Prostate gland (tissue), 2 donors: ENCODE results near the gene KRTAP6-2. TPM values are rescaled to one million over a fixed set of nuclear protein-coding genes. Genes with fewer than 3 reads are reported as not detected.

Experiments
- DNase-seq: peaks from one replicate; pipeline ENCODE4 v3.0.0-alpha.2; 2019; ENCODE audit warnings: low spot score
- H3K27ac ChIP-seq, 2 donors: fragments of 200-600 bp; sonication (generic); 2 replicates each; pipeline ENCODE4 v1.5.1; 2017 to 2019
- H3K27me3 ChIP-seq: fragments of 200-600 bp; sonication (generic); replicated peaks from 2 replicates; pipeline ENCODE4 v1.5.1; 2019; ENCODE audit not compliant: insufficient read depth
- H3K36me3 ChIP-seq, 2 donors: fragments of 200-600 bp; sonication (generic); 1 replicate in 1 of 2; 2 replicates in 1 of 2; pipeline versions ENCODE4 v1.5.1 to v1.8.1; 2017 to 2019
- H3K4me1 ChIP-seq: fragments of 200-600 bp; sonication (generic); replicated peaks from 2 replicates; pipeline ENCODE4 v1.5.1; 2019
- H3K4me3 ChIP-seq, 2 donors: fragments of 200-600 bp; sonication (generic); 2 replicates each; pipeline ENCODE4 v1.5.1; 2017 to 2019
- H3K9me3 ChIP-seq: fragments of 200-600 bp; sonication (generic); 2 replicates; pipeline ENCODE4 v1.5.1; 2017
- POLR2A ChIP-seq: fragments of 450-650 bp; IDR thresholded peaks from one replicate; pipeline ENCODE4 v1.6.1; 2016; ENCODE audit warnings: antibody characterized with exemption, mild to moderate bottlenecking
- POLR2AphosphoS5 ChIP-seq: sonication (generic); formaldehyde crosslinking; IDR thresholded peaks from one replicate; pipeline ENCODE4 v1.6.1; 2017; ENCODE audit warnings: antibody characterized with exemption
- WGBS: methylation state at CpG from one replicate; pipeline ENCODE4 v1.1.5; 2018; 5-methylcytosine and 5-hydroxymethylcytosine counted together
- intact Hi-C: fragments of 100-400 bp; cut with DNase I; formaldehyde crosslinking; loops from one replicate; pipeline ENCODE4 v1.14.2; 2022
- total RNA-seq, 2 donors: library from RNA; depleted of rRNA; stranded (reverse); fragments of >200 nt; gene quantifications; one replicate each; pipeline ENCODE4 v1.1.0, GENCODE V29; 2016
- TF ChIP-seq, protein P1 (sequence below), 4 experiments: fragments of 200-600 bp in 2 of 4; fragments of 450-650 bp in 2 of 4; sonication (generic) in 2 of 4; IDR thresholded peaks; 1 replicate in 3 of 4; 2 replicates in 1 of 4; pipeline ENCODE4 v1.5.1; 2016 to 2019; ENCODE audit warnings: antibody characterized with exemption in 4 of 4, mild to moderate bottlenecking in 2 of 4, moderate library complexity in 2 of 4

KRTAP6-2 gene
- not detected for total RNA-seq

GRCh38 chr21:30598802-30599201 is at the start of gene KRTAP6-2:
TSS of gene KRTAP6-2 (minus strand) at chr21:30598902. CDS start at chr21:30598874, 28 bp downstream.
- intact Hi-C loops, result no loop called here
- H3K27me3 ChIP-seq, result no peaks in the 10 kb centered on the region
- no peak for DNase-seq
- H3K4me1 ChIP-seq, result no peaks in the 10 kb centered on the region
- H3K4me3 ChIP-seq, result no peak within 1 kb of the TSS
- WGBS, result 96% methylated on average over 6 of the region's 6 CpGs
- no peaks in the 10 kb centered on the region for H3K9me3 ChIP-seq
- H3K27ac ChIP-seq, result no peak within 1 kb of the TSS
- H3K36me3 ChIP-seq, result no peaks in the 10 kb centered on the region
- TF ChIP-seq POLR2A, result no peak
- TF ChIP-seq POLR2AphosphoS5, result no peak
- TF ChIP-seq, protein P1, sequence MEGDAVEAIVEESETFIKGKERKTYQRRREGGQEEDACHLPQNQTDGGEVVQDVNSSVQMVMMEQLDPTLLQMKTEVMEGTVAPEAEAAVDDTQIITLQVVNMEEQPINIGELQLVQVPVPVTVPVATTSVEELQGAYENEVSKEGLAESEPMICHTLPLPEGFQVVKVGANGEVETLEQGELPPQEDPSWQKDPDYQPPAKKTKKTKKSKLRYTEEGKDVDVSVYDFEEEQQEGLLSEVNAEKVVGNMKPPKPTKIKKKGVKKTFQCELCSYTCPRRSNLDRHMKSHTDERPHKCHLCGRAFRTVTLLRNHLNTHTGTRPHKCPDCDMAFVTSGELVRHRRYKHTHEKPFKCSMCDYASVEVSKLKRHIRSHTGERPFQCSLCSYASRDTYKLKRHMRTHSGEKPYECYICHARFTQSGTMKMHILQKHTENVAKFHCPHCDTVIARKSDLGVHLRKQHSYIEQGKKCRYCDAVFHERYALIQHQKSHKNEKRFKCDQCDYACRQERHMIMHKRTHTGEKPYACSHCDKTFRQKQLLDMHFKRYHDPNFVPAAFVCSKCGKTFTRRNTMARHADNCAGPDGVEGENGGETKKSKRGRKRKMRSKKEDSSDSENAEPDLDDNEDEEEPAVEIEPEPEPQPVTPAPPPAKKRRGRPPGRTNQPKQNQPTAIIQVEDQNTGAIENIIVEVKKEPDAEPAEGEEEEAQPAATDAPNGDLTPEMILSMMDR (IDR thresholded peaks at IDR 0.05), result no peak

GRCh38 chr21:30646904-30647414 is 48.3 kb upstream of the KRTAP6-2 start:
- Histone ChIP-seq H3K27ac (no peak overlapping the region), H3K4me3 (no peak overlapping the region), H3K36me3 (no peaks in the 10 kb centered on the region), H3K9me3 (no peaks in the 10 kb centered on the region), H3K27me3 (no peaks in the 10 kb centered on the region), H3K4me1 (no peaks in the 10 kb centered on the region)
- intact Hi-C loops, result no loop called here
- WGBS, result 74% methylated on average over 1 of the region's 1 CpG
- TF ChIP-seq POLR2AphosphoS5, result no peak
- TF ChIP-seq, protein P1 (IDR thresholded peaks at IDR 0.05), result no peak
- no peak for TF ChIP-seq POLR2A
- no peak for DNase-seq

DNA sequence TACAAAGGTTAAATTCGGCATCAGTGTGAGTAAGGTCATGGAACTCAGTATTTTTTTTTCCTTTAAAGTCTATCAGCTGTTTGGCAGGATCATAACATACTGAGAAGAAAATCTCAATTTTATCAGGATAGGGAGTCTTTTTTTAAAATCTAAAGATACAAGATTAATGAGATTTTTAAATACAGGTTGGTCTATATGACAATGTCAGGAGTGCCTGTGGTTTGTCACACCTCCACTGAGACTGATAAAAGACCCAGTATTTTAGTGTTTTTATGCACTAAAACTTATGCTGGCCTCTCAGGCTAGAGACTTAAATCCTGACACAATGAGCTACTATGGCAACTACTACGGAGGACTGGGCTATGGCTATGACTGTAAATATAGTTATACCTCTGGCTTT is 43.9 kb upstream of the KRTAP6-2 start, which contains the start of gene KRTAP20-3:
Gene KRTAP20-3, plus strand, starts transcription at position 301 of the 400 bp plus-strand sequence.
- H3K27me3 ChIP-seq, result no peaks in the 10 kb centered on the region
- no peak within 1 kb of the TSS for H3K27ac ChIP-seq
- no peak within 1 kb of the TSS for H3K4me3 ChIP-seq
- TF ChIP-seq, protein P1 (IDR thresholded peaks at IDR 0.05), result no peak
- TF ChIP-seq POLR2A, result no peak
- no peak for TF ChIP-seq POLR2AphosphoS5
- H3K9me3 ChIP-seq, result no peaks in the 10 kb centered on the region
- 90% methylated on average over 2 of the region's 2 CpGs for WGBS
- no peaks in the 10 kb centered on the region for H3K4me1 ChIP-seq
- intact Hi-C loops, result no loop called here
- no peak for DNase-seq
- no peaks in the 10 kb centered on the region for H3K36me3 ChIP-seq

DNA sequence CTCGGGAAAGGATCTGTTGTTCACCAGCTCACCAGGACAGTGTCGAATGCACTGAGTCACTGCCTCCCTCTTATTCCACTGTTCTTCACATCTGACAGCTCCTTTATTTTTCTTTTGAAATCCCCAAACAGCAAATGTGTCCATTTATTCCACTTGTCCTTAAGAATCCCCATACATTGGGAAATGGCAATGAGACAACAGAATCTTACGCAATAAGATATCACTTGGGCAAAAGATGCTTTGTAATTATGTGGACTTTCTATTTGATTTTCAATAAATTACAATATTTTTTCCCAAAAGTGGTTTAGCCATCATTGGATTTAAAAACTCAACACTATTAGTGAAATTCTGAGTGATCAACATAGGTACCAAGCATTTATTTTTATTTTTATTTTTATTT is 40.0 kb upstream of the KRTAP6-2 start:
- intact Hi-C loops, result no loop called here
- H3K4me1 ChIP-seq, result no peaks in the 10 kb centered on the region
- no peak for TF ChIP-seq POLR2AphosphoS5
- no peak for TF ChIP-seq POLR2A
- TF ChIP-seq, protein P1 (IDR thresholded peaks at IDR 0.05), result no peak
- no peak overlapping the region for H3K4me3 ChIP-seq
- no peaks in the 10 kb centered on the region for H3K36me3 ChIP-seq
- H3K9me3 ChIP-seq, result no peaks in the 10 kb centered on the region
- 85% methylated on average over 3 of the region's 3 CpGs for WGBS
- H3K27me3 ChIP-seq, result no peaks in the 10 kb centered on the region
- H3K27ac ChIP-seq, result no peak overlapping the region
- DNase-seq, result no peak

DNA sequence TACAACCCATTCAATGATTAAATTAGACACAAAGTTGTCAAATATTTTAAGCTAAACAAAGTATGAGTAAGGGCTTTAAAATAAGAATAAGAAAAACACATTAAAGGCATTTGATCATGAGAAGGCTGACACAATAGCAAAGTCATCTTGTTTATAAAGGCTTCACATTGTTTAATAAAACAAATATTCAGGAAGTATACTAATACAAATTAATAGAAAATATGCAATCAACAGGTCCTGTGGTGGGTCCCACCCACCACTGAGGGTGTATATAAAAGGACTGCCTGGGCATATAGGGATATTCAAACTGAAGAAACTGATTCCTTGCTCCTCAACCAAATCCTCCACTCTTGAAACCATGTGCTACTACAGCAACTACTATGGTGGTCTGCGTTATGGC is 36.2 kb upstream of the KRTAP6-2 start, which contains the start of gene KRTAP20-2:
Gene KRTAP20-2, plus strand, starts transcription at position 301 of the 400 bp plus-strand sequence. Its CDS starts 58 bp downstream, at position 359.
- Histone ChIP-seq H3K27ac (no peak within 1 kb of the TSS), H3K27me3 (no peaks in the 10 kb centered on the region), H3K9me3 (no peaks in the 10 kb centered on the region), H3K36me3 (no peaks in the 10 kb centered on the region), H3K4me3 (no peak within 1 kb of the TSS), H3K4me1 (no peaks in the 10 kb centered on the region)
- TF ChIP-seq, protein P1 (IDR thresholded peaks at IDR 0.05), result no peak
- TF ChIP-seq POLR2AphosphoS5, result no peak
- no peak for TF ChIP-seq POLR2A
- WGBS, result 81% methylated on average over 1 of the region's 1 CpG
- DNase-seq, result no peak
- intact Hi-C loops, result no loop called here
